HG03175 (cell line): ENCODE measurements around the gene EPS8.

Experiments
- ATAC-seq: cut with Tn5 transposase; IDR thresholded peaks from one replicate; pipeline ENCODE4 v1.9.1; 2021; ENCODE audit warnings: mild to moderate bottlenecking, moderate library complexity; ENCODE audit not compliant: unreplicated experiment

EPS8 gene

GRCh38 chr12:15720295-15720694 is 68.9 kb downstream of the EPS8 start:
- no peak for ATAC-seq

GRCh38 chr12:15719230-15719629 is 70.0 kb downstream of the EPS8 start:
- ATAC-seq = no peak

GRCh38 chr12:15717940-15718567 is 71.1 kb downstream of the EPS8 start:
- no peak for ATAC-seq

GRCh38 chr12:15716581-15716980 is 72.6 kb downstream of the EPS8 start:
- no peak for ATAC-seq

- no peak for ATAC-seq
Measured at GRCh38 chr12:15714256-15714655, 74.9 kb downstream of the EPS8 start.

GRCh38 chr12:15712823-15713660 is 76.1 kb downstream of the EPS8 start:
- no peak for ATAC-seq

- no peak for ATAC-seq
Measured at GRCh38 chr12:15712160-15712559, 77.0 kb downstream of the EPS8 start.

GRCh38 chr12:15710860-15711510 is 78.2 kb downstream of the EPS8 start:
- ATAC-seq = no peak

- ATAC-seq = no peak
Measured at GRCh38 chr12:15709551-15709950, 79.6 kb downstream of the EPS8 start.

GRCh38 chr12:15708396-15709076 is 80.7 kb downstream of the EPS8 start:
- ATAC-seq = no peak

GRCh38 chr12:15707516-15708199 is 81.5 kb downstream of the EPS8 start:
- ATAC-seq = no peak

GRCh38 chr12:15706010-15706676 is 83.0 kb downstream of the EPS8 start:
- ATAC-seq = no peak

GRCh38 chr12:15705606-15706005 is 83.6 kb downstream of the EPS8 start:
- ATAC-seq = no peak

GRCh38 chr12:15702276-15702675 is 86.9 kb downstream of the EPS8 start:
- ATAC-seq = no peak

- no peak for ATAC-seq
Measured at GRCh38 chr12:15701631-15702156, 87.5 kb downstream of the EPS8 start.

GRCh38 chr12:15701206-15701605 is 88.0 kb downstream of the EPS8 start:
- ATAC-seq = no peak

- ATAC-seq = peak; percentile 64
Measured at GRCh38 chr12:15700595-15700994, 88.6 kb downstream of the EPS8 start.

- ATAC-seq = no peak
Measured at GRCh38 chr12:15699886-15700285, 89.3 kb downstream of the EPS8 start.

- no peak for ATAC-seq
Measured at GRCh38 chr12:15698377-15698871, 90.8 kb downstream of the EPS8 start.

- no peak for ATAC-seq
Measured at GRCh38 chr12:15697201-15697600, 92.0 kb downstream of the EPS8 start.
